Hepatocyte (in vitro differentiated cells): Measurements from ENCODE around the gene DNAH3.

Experiments
- EZH2 ChIP-seq: fragments of 200-600 bp; sonication (generic); IDR thresholded peaks from 2 replicates; pipeline ENCODE4 v1.6.1; 2016; ENCODE audit warnings: antibody characterized with exemption, mild to moderate bottlenecking, borderline replicate concordance
- EZH2phosphoT487 ChIP-seq: fragments of 200-600 bp; sonication (generic); IDR thresholded peaks from one replicate; pipeline ENCODE4 v1.6.1; 2018; ENCODE audit warnings: antibody characterized with exemption, mild to moderate bottlenecking, low read depth, moderate library complexity; ENCODE audit not compliant: unreplicated experiment, severe bottlenecking
- TF ChIP-seq, protein P1 (sequence below): fragments of 200-600 bp; sonication (generic); IDR thresholded peaks from 2 replicates; pipeline ENCODE4 v1.5.1; 2016; ENCODE audit warnings: antibody characterized with exemption, mild to moderate bottlenecking; ENCODE audit not compliant: poor library complexity

DNA sequence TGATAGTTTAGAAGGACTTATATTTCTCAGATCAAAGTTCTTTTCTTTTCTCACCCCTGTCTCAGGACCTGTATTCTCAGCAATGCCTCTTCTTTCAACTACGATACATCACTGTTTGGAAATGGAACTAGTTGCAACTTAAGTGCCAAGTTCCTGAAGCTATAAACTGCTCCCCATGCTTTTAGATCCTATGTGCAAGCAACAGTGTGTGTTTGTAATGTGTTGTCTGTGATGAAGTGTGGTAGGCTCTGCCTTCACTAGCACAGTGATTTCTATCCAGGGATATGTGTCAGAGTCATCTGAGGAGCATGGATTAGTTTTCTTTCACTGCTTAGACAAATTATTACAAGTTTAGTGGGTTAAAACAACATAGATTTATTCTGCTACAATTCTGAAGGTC lies 42.3 kb upstream of the DNAH3 start:
- TF ChIP-seq EZH2phosphoT487 (no peak), EZH2 (no peak)
- TF ChIP-seq, protein P1, sequence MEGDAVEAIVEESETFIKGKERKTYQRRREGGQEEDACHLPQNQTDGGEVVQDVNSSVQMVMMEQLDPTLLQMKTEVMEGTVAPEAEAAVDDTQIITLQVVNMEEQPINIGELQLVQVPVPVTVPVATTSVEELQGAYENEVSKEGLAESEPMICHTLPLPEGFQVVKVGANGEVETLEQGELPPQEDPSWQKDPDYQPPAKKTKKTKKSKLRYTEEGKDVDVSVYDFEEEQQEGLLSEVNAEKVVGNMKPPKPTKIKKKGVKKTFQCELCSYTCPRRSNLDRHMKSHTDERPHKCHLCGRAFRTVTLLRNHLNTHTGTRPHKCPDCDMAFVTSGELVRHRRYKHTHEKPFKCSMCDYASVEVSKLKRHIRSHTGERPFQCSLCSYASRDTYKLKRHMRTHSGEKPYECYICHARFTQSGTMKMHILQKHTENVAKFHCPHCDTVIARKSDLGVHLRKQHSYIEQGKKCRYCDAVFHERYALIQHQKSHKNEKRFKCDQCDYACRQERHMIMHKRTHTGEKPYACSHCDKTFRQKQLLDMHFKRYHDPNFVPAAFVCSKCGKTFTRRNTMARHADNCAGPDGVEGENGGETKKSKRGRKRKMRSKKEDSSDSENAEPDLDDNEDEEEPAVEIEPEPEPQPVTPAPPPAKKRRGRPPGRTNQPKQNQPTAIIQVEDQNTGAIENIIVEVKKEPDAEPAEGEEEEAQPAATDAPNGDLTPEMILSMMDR, result no peak
